IMR-90 (cell line): ENCODE measurements around the gene TP53BP2. TPM values are rescaled to one million over a fixed set of nuclear protein-coding genes. Genes with fewer than 3 reads are reported as not detected.

Experiments used
- ATAC-seq: fragments of 200-7000 bp; cut with Tn5 transposase; 2 replicates; pipeline ENCODE4 v1.9.1; 2020; ENCODE audit warnings: low read depth, mild to moderate bottlenecking, moderate library complexity
- BruUV-seq: library from RNA; stranded (reverse); fragments of 400-500 nt; replicated peaks from 2 replicates; lab custom pipeline; 2021; lab: Mats Ljungman, UMichigan
- CTCF ChIA-PET: fragments of 300-600 bp; formaldehyde crosslinking; extraction: SDS; loops from one replicate; lab custom pipeline; 2021; ENCODE audit warnings: antibody characterized with exemption; lab: Yijun Ruan, JAX
- POLR2A ChIA-PET: fragments of 300-600 bp; sonication (Branson Sonifier 250); formaldehyde crosslinking; loops from one replicate; lab custom pipeline; 2022; ENCODE audit warnings: antibody characterized with exemption; ENCODE audit not compliant: unreplicated experiment; lab: Charles Lee
- DNase-seq: peaks from one replicate; pipeline ENCODE4 v3.0.0; 2013
- H2AFZ ChIP-seq: replicated peaks from 2 replicates; pipeline ENCODE3; 2013; ENCODE audit warnings: low read length, mild to moderate bottlenecking; ENCODE audit not compliant: poor library complexity
- H2AK5ac ChIP-seq: 2 replicates; pipeline ENCODE4 v1.6.1; 2013; ENCODE audit warnings: low read depth, low read length, inconsistent platforms
- H2AK9ac ChIP-seq: replicated peaks from 2 replicates; pipeline ENCODE3; 2013; ENCODE audit warnings: mild to moderate bottlenecking, low read depth, low read length, moderate library complexity; ENCODE audit not compliant: poor library complexity
- H2BK120ac ChIP-seq: 2 replicates; pipeline ENCODE4 v1.6.1; 2013; ENCODE audit warnings: low read depth, low read length, inconsistent platforms
- H2BK15ac ChIP-seq: 3 replicates; pipeline ENCODE4 v1.6.1; 2013; ENCODE audit warnings: low read depth, low read length, inconsistent platforms
- H2BK20ac ChIP-seq: 2 replicates; pipeline ENCODE4 v1.6.1; 2013; ENCODE audit warnings: low read depth, mild to moderate bottlenecking, inconsistent platforms, low read length, moderate library complexity
- H2BK5ac ChIP-seq: 2 replicates; pipeline ENCODE4 v1.6.1; 2013; ENCODE audit warnings: mild to moderate bottlenecking, low read depth, low read length, inconsistent platforms; ENCODE audit not compliant: poor library complexity, severe bottlenecking
- H3K14ac ChIP-seq: replicated peaks from 2 replicates; pipeline ENCODE4 v1.6.1; 2013; ENCODE audit warnings: low read depth, low read length, inconsistent platforms
- H3K18ac ChIP-seq: 2 replicates; pipeline ENCODE4 v1.6.1; 2013; ENCODE audit warnings: low read depth, low read length, control low read depth
- H3K23ac ChIP-seq: 2 replicates; pipeline ENCODE4 v1.6.1; 2013; ENCODE audit warnings: low read depth, low read length, inconsistent platforms
- H3K27ac ChIP-seq: 2 replicates; pipeline ENCODE4 v1.5.1; 2013; ENCODE audit warnings: mild to moderate bottlenecking, control low read depth, low read length; ENCODE audit not compliant: insufficient read depth
- H3K27me3 ChIP-seq: 2 replicates; pipeline ENCODE4 v1.6.1; 2013; ENCODE audit warnings: low read length; ENCODE audit not compliant: control insufficient read depth, insufficient read depth
- H3K36me3 ChIP-seq: 2 replicates; pipeline ENCODE4 v1.6.1; 2013; ENCODE audit warnings: low read length, mixed read lengths; ENCODE audit not compliant: control insufficient read depth, insufficient read depth
- H3K4ac ChIP-seq: 2 replicates; pipeline ENCODE4 v1.6.1; 2013; ENCODE audit warnings: low read depth, low read length, inconsistent platforms
- H3K4me1 ChIP-seq: 2 replicates; pipeline ENCODE4 v1.6.1; 2013; ENCODE audit warnings: low read length, mixed read lengths; ENCODE audit not compliant: control insufficient read depth, insufficient read depth
- H3K4me2 ChIP-seq: 2 replicates; pipeline ENCODE4 v1.6.1; 2013; ENCODE audit warnings: low read depth, mild to moderate bottlenecking, control low read depth, low read length, moderate library complexity
- H3K4me3 ChIP-seq: 2 replicates; pipeline ENCODE4 v1.5.1; 2013; ENCODE audit warnings: low read depth, mild to moderate bottlenecking, control low read depth, low read length, moderate library complexity; ENCODE audit not compliant: insufficient read depth
- H3K56ac ChIP-seq: 2 replicates; pipeline ENCODE4 v1.6.1; 2013; ENCODE audit warnings: low read length, inconsistent platforms; ENCODE audit not compliant: insufficient read depth; ENCODE audit errors: extremely low read depth
- H3K79me1 ChIP-seq, 2 experiments: 2 replicates each; pipeline ENCODE4 v1.6.1; 2013; ENCODE audit warnings: low read length in 2 of 2, inconsistent platforms in 1 of 2, low read depth in 1 of 2
- H3K9ac ChIP-seq: 2 replicates; pipeline ENCODE4 v1.6.1; 2013; ENCODE audit warnings: low read depth, low read length, control low read depth
- H3K9me1 ChIP-seq: 2 replicates; pipeline ENCODE4 v1.6.1; 2013; ENCODE audit warnings: low read length, inconsistent platforms; ENCODE audit not compliant: insufficient read depth
- H3K9me3 ChIP-seq: 2 replicates; pipeline ENCODE4 v1.6.1; 2013; ENCODE audit warnings: low read length; ENCODE audit not compliant: control insufficient read depth, insufficient read depth
- H4K20me1 ChIP-seq: 2 replicates; pipeline ENCODE4 v1.6.1; 2013; ENCODE audit warnings: low read length, inconsistent platforms; ENCODE audit not compliant: insufficient read depth
- H4K5ac ChIP-seq: 2 replicates; pipeline ENCODE4 v1.6.1; 2013; ENCODE audit warnings: mild to moderate bottlenecking, low read depth, low read length, control low read depth
- H4K8ac ChIP-seq, 2 experiments: 2 replicates each; pipeline ENCODE4 v1.6.1; 2013; ENCODE audit warnings: low read depth in 2 of 2, low read length in 2 of 2, control low read depth in 1 of 2, inconsistent platforms in 1 of 2
- H4K91ac ChIP-seq: 2 replicates; pipeline ENCODE4 v1.6.1; 2013; ENCODE audit warnings: low read depth, low read length, inconsistent platforms; ENCODE audit not compliant: insufficient read depth
- MAFK ChIP-seq: IDR thresholded peaks from 2 replicates; pipeline ENCODE4 v1.6.1; 2012; ENCODE audit warnings: low read depth, low read length, improper control_type of control experiment
- MAZ ChIP-seq: IDR thresholded peaks from 2 replicates; pipeline ENCODE4 v1.6.1; 2012; ENCODE audit warnings: low read depth, mild to moderate bottlenecking, low read length, improper control_type of control experiment, moderate library complexity, borderline replicate concordance
- RFX5 ChIP-seq: IDR thresholded peaks from 2 replicates; pipeline ENCODE4 v1.8.0; 2012; ENCODE audit warnings: low read depth, mild to moderate bottlenecking, low read length, moderate library complexity
- SMC3 ChIP-seq: fragments of 150-350 bp; IDR thresholded peaks from 2 replicates; pipeline ENCODE4 v1.6.1; 2016; ENCODE audit warnings: low read depth, mild to moderate bottlenecking, antibody characterized with exemption, low read length, moderate library complexity
- USF2 ChIP-seq: fragments of 150-350 bp; IDR thresholded peaks from 2 replicates; pipeline ENCODE4 v1.6.1; 2017; ENCODE audit warnings: mild to moderate bottlenecking, antibody characterized with exemption, low read length, low read depth
- WGBS, 2 experiments: methylation state at CpG; one replicate each; pipeline versions ENCODE4 v1.1.5 to v1.1.7; 2013; ENCODE audit warnings: missing lambda C conversion rate in 2 of 2; ENCODE audit not compliant: insufficient read length in 1 of 2; ENCODE audit errors: extremely low coverage in 2 of 2; 5-methylcytosine and 5-hydroxymethylcytosine counted together
- dilution Hi-C: fragments of 300-500 bp; cut with HindIII; formaldehyde crosslinking; loops from one replicate; pipeline ENCODE4 v1.14.3; 2018; ENCODE audit warnings: low sequenced_read_pairs; ENCODE audit not compliant: unreplicated experiment
- in situ Hi-C: fragments of 300-500 bp; cut with MboI; formaldehyde crosslinking; loops from 3 replicates; pipeline ENCODE4 v1.14.3; 2019; ENCODE audit warnings: low sequenced_read_pairs, inconsistent platforms, mixed read lengths
- intact Hi-C: fragments of 100-400 bp; cut with micrococcal nuclease; formaldehyde crosslinking; loops from 2 replicates; pipeline ENCODE4 v1.10.0; 2022
- polyA plus RNA-seq, 3 experiments: library from polyadenylated mRNA; depleted of rRNA; stranded (reverse); fragments of >200 nt; gene quantifications; 2 replicates each; pipeline ENCODE4 v1.2.3, GENCODE V29; 2012; ENCODE audit warnings: low replicate concordance in 1 of 3
- total RNA-seq: library from RNA; depleted of rRNA; stranded (reverse); fragments of >200 nt; gene quantifications from 2 replicates; pipeline ENCODE4 v1.2.3, GENCODE V29; 2012

TP53BP2 gene
- total and polyA plus RNA-seq, 2 of the 4 experiments (the other 2 are of a cell fraction) = 19.9 to 35.0 TPM

- no peak overlapping the region for H3K9ac ChIP-seq
- POLR2A ChIA-PET = no interaction called here
- H2BK20ac ChIP-seq = no peak overlapping the region
- no peak overlapping the region for H2AFZ ChIP-seq
- TF ChIP-seq RFX5 (no peak), MAZ (no peak), USF2 (no peak), MAFK (no peak), SMC3 (no peak)
- DNase-seq (no peak), ATAC-seq (no peak)
- peaks cover 12% of the 10 kb centered on the region for H3K4me1 ChIP-seq
- H3K14ac ChIP-seq = no peak overlapping the region
- H3K23ac ChIP-seq = no peak overlapping the region; the same call in 1 of the 2 replicates
- in situ Hi-C loops = no loop called here
- no CpG with 5 or more reads among the region's 14 CpGs for WGBS, 2 experiments
- no peak overlapping the region for H3K27ac ChIP-seq
- no peak overlapping the region for H4K91ac ChIP-seq
- H3K27me3 ChIP-seq = no peaks in the 10 kb centered on the region
- H2BK120ac ChIP-seq = no peak overlapping the region
- peaks cover 46% of the 10 kb centered on the region for H3K9me1 ChIP-seq
- no peaks in the 10 kb centered on the region for H3K9me3 ChIP-seq
- dilution Hi-C loops = no loop called here
- no peak overlapping the region for H2BK15ac ChIP-seq
- intact Hi-C loops = no loop called here
- H4K5ac ChIP-seq = no peak overlapping the region
- H3K18ac ChIP-seq = no peak overlapping the region
- BruUV-seq = no TSS peak
- CTCF ChIA-PET = interaction anchor here (2.2 kb wide), 1 partner anchor 10 kb away, joined by 7 read pairs; no protein-coding TSS in a partner anchor
- H4K8ac ChIP-seq = no peak overlapping the region
- no peak overlapping the region for H3K4me3 ChIP-seq
- H2AK9ac ChIP-seq = no peak overlapping the region
- H2AK5ac ChIP-seq = no peak overlapping the region; the same call in 1 of the 2 replicates
- peaks cover 60 to 83% of the 10 kb centered on the region in 2 experiments for H3K79me1 ChIP-seq
- peak overlapping the region; percentile 13 for H2BK5ac ChIP-seq
- H4K20me1 ChIP-seq = peaks cover 86% of the 10 kb centered on the region
- H3K4me2 ChIP-seq = no peak overlapping the region
- no peak overlapping the region for H3K56ac ChIP-seq
- peaks cover 44% of the 10 kb centered on the region for H3K36me3 ChIP-seq
- no peak overlapping the region for H3K4ac ChIP-seq
Observed at GRCh38 chr1:223738465-223739365, 107.0 kb downstream of the TP53BP2 start.
